WTC11 (cell line): ENCODE data around the gene PPP1R27.

Experiments
- AFF4 ChIP-seq: sonication (generic); formaldehyde crosslinking; IDR thresholded peaks from 2 replicates; pipeline ENCODE4 v1.8.1; 2023; ENCODE audit warnings: mild to moderate bottlenecking, missing genetic modification reagents, borderline replicate concordance
- CREB1 ChIP-seq: sonication (generic); formaldehyde crosslinking; IDR thresholded peaks from 2 replicates; pipeline ENCODE4 v1.8.0; 2023; ENCODE audit warnings: mild to moderate bottlenecking, missing genetic modification reagents
- CTCF ChIP-seq: fragments of 200-600 bp; IDR thresholded peaks from 2 replicates; pipeline ENCODE4 v1.8.0; 2022; ENCODE audit warnings: antibody characterized with exemption
- E2F5 ChIP-seq: sonication (generic); formaldehyde crosslinking; IDR thresholded peaks from 2 replicates; pipeline ENCODE4 v1.8.1; 2022; ENCODE audit warnings: mild to moderate bottlenecking, moderate library complexity, missing genetic modification reagents
- GTF2I ChIP-seq: fragments of 250-450 bp; sonication (Bioruptor Pico); conservative IDR thresholded peaks from 2 replicates; pipeline ENCODE4 v1.4.0; 2021; ENCODE audit warnings: mild to moderate bottlenecking
- JUN ChIP-seq: sonication (generic); formaldehyde crosslinking; IDR thresholded peaks from 2 replicates; pipeline ENCODE4 v1.8.0; 2023; ENCODE audit warnings: mild to moderate bottlenecking, missing genetic modification reagents
- SP1 ChIP-seq: sonication (generic); formaldehyde crosslinking; conservative IDR thresholded peaks from 2 replicates; pipeline ENCODE4 v1.8.1; 2022; ENCODE audit warnings: missing genetic modification reagents
- USF2 ChIP-seq: sonication (generic); formaldehyde crosslinking; IDR thresholded peaks from 2 replicates; pipeline ENCODE4 v1.8.1; 2023; ENCODE audit warnings: mild to moderate bottlenecking, missing genetic modification reagents, moderate library complexity
- ZNF317 ChIP-seq: sonication (generic); formaldehyde crosslinking; IDR thresholded peaks from 2 replicates; pipeline ENCODE4 v1.8.1; 2023; ENCODE audit warnings: low read depth, mild to moderate bottlenecking, moderate library complexity, missing genetic modification reagents, borderline replicate concordance

GRCh38 chr17:81838753-81839255 is 4.0 kb upstream of the PPP1R27 start:
- no peak for TF ChIP-seq JUN (CRISPR knock-in tag)
- TF ChIP-seq USF2 (CRISPR knock-in tag): no peak
- no peak for TF ChIP-seq CTCF
- TF ChIP-seq CREB1 (CRISPR knock-in tag): no peak
- no peak for TF ChIP-seq AFF4
- no peak for TF ChIP-seq SP1 (CRISPR knock-in tag)
- TF ChIP-seq E2F5 (CRISPR knock-in tag): no peak
- TF ChIP-seq GTF2I (CRISPR knock-in tag): no peak
- no peak for TF ChIP-seq ZNF317 (CRISPR knock-in tag)
